Mucosa of gallbladder (tissue), 1 donor: ENCODE measurements around the gene SUPT3H. TPM values are rescaled to one million over a fixed set of nuclear protein-coding genes. Genes with fewer than 3 reads are reported as not detected.
"Not testable (repeated sequence)": the region's sequence is repeated elsewhere in the genome, so short reads cannot be mapped to it uniquely, and the experiment has no call there.

Source experiments
- DNase-seq: peaks from one replicate; pipeline ENCODE4 v3.0.0-alpha.2; 2020; ENCODE audit warnings: low spot score
- total RNA-seq: library from RNA; stranded (reverse); gene quantifications from one replicate; pipeline ENCODE4 v1.2.1, GENCODE V29; 2021
- donor health status: DM: no; HTN: no; CAD: no.

Gene SUPT3H
- total RNA-seq, 1 donor from 2014 or later = 5.1 TPM

DNA sequence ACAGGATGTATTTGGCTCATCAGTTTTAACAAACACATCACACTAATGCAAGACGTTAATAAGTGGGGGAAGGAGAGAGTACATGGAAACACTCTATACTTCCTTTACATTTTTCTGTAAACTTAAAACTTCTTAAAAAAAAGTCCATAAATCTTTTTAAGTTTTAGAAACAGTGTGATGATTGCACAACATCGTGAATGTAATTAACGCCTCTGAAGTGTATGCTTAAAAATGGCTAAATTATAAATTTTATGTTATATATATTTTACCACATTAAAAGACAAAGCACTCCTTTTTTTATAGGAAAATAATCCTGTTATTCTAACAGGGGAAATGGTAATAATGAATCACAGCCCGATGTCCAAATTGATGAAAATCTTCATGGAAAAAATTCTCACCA lies 193.7 kb downstream of the SUPT3H start:
- DNase-seq = no peak

DNA sequence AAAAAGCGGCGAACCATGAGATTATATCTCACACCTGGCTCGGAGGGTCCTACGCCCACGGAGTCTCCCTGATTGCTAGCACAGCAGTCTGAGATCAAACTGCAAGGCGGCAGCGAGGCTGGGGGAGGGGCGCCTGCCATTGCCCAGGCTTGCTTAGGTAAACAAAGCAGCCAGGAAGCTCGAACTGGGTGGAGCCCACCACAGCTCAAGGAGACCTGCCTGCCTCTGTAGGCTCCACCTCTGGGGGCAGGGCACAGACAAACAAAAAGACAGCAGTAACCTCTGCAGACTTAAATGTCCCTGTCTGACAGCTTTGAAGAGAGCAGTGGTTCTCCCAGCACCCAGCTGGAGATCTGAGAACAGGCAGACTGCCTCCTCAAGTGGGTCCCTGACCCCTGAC lies 201.4 kb downstream of the SUPT3H start:
- DNase-seq = not testable (repeated sequence)

DNA sequence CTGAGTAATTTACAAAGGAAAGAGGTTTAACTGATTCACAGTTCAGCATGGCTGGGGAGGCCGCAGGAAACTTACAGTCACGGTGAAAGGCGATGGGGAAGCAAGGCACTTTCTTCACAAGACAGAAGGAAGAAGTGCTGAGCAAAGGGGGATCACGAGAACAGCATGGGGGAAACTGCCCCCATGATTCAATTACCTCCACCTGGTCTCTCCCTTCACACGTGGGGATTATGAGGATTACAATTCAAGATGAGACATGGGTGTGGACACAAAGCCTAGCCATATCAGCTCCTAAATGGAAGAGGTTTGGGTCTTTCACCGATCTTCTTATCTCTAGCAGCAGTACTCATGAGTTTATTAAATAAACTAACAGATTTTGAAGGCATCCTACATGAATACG lies 202.5 kb downstream of the SUPT3H start:
- no peak for DNase-seq

- DNase-seq = no peak
Measured at GRCh38 chr6:45174045-45174444, 203.7 kb downstream of the SUPT3H start.

DNA sequence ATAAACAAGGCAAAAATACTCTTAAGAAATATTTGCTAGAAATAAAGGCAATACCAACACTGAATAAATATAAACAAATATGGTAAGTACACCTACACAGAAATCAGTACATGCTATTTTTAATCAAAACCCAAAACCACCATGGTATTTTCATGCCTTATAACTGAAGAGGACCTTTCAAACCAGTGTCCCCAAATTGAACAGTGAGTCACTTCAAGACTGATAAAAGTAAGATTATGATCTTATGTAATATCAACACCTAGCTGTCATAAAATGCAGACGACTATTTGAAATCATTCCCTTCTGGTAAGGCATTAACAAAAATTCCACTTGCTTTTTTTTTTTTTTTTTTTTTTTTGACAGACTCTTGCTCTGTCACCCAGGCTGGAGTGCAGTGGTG lies 206.4 kb downstream of the SUPT3H start:
- no peak for DNase-seq

GRCh38 chr6:45170309-45170708 lies 207.4 kb downstream of the SUPT3H start:
- no peak for DNase-seq

DNA sequence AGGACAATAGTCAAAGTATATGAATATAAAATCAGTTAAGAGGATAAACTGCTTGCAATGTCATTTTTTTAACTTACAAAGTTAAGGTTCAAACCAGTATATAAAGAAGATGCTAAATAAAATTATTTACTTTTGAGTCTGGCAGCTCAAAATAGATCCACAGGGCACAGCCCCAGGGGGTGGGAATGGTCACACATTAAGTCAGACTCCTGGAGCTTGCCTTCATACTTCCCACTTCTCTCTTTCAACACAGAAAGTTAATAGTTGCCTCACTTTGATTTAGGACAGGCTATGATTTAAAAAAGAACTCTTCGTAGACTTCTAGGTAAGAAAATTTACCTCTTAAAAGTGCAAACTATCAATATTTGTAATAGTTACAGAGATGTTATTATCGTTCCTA lies 207.9 kb downstream of the SUPT3H start:
- no peak for DNase-seq

DNA sequence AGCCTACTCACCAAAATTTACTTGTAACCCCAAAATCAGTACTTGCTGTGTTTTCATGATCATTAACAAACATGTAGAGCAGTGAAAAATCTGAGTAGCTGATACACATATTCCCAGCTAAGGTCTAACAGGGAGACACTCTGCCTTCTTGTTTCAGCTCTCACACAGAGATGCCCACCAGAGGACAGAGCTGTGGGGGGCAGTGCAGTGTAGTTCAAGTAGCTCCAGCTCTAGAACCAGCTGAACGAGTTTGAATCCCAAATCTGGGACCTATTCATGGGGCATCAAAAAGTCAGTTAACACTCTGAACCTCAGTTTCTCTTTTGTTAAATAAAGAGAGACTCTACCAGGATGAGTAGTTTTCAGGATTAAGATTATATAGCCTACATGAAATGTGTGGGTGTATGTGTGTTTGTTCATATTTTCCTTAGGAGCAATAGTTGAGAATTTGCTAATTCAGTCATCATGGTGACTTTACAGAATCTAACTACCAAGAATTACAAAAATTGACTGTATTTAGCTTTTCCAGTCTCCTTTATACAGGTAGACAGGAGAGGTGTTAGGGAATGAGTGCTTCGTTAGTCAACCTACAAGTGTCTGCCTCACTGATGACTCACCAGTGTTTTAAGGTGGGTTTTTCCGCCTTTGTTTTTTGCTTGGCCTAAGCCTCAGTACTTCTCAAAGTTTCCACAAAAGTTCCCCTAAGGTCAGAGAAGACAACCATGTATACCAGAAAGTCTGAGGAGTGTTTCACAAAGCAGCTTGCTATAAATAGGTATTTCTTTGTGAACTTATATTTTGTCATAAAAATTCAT lies 213.6 kb downstream of the SUPT3H start:
- no peak for DNase-seq

DNA sequence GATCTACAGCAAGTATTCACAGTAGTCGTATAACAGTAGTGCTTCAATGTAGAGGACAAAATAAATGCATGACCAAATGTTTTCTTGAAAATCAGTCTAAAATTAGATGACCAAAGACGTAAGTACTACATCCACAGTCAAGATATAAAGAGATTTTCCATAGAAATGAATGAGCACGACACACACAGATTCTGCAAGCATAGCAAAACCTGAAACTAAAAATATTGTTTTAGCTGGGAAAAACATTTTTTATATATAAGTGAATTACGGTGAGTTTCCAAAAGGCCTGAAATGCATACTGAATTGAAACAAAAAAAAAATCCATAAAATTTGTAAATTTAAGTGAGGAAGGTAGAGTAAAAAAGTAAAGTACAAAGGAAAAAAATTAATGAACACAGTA lies 217.4 kb downstream of the SUPT3H start:
- no peak for DNase-seq

DNA sequence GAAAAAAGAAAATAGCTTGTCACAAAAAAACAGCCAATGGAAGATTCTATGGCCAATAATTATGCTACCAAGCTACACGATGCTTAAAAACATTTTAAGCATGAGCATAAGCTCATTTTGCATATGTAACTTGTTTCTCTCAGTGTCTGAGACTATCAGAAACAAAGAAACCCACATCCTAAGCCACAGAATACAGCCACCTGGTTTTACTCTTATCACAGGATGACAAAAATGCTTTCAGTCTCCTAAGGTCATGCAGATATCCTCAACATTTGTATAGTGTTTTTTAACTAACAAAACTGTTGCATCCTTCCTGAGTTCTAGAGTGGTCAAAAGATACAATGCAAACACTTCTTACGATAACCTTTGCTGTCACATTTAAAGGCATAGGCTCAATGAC lies 221.7 kb downstream of the SUPT3H start:
- DNase-seq = no peak

DNA sequence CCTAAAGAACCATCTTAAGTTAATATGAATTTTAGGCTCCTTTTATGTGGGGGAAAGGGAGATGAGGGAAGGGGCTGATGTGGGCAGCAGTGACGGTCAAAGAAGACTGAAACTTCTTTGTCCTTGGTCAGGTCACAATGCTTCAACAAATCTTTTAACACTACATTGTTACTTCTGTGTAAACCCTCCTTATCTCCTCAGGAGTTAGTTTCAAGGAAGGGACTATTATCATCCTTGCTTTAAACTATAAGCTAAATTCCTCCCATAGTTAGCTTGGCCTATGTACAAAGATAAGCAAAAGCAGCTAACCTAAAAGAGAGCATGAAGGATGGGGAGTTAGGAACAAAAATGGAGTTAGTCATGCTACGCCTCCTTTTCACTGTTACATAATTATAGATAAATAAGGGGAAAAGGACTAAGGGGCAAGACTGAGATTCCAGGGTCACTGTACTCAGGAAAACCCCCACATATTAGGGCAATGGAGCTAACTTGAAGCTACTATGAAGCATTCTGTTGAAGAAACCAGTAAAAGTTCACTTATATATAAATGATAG lies 222.3 kb downstream of the SUPT3H start:
- DNase-seq = no peak

DNA sequence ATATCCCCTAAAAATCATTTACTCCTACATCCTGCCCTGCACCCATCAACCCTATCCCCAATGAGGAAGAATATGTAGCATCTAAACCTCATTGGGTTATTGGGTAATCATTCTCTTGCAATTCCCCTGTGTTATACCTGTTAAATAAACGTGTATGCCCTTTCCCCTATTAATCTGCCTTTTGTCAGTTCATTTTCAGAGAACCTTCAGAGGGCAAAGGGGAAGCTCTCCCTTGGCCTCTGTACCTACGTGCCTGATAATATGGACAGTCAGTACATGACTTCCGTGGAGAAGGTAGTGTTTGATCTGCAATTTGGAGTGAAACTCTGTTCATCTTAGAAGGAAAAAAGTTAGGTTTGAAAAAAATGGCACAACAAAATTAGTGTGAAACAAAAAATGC lies 223.1 kb downstream of the SUPT3H start:
- no peak for DNase-seq

DNA sequence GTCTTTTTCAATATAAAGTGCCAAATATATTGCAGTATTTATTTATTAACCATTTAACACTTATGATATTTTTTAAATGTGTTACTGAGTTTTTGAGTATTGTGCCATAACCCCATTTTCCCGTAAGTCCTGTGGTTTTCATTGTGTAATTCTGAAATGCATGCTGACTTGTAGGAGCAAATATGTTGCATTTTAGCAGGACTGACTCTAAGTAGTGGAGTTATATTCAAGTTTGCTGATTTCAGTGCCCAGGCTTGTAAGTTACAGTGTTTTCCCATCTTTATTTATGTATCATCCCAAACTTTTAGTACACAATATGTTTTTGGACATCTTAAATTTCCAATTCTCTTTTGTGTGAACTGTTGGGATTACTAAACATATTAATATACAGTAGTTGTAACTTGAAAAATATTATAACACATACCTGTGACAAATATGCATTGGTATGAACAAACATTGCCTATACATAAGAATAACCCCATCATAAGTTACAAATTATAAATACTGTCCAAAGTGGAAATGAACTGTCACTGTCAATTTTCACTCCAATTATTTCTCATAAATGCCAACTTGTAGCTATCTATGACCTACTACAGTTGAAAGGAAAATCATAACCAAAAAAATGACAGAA lies 228.9 kb downstream of the SUPT3H start:
- no peak for DNase-seq

- DNase-seq = no peak
Measured at GRCh38 chr6:45148278-45148677, 229.5 kb downstream of the SUPT3H start.

GRCh38 chr6:45145658-45146057 lies 232.1 kb downstream of the SUPT3H start:
- not testable (repeated sequence) for DNase-seq

DNA sequence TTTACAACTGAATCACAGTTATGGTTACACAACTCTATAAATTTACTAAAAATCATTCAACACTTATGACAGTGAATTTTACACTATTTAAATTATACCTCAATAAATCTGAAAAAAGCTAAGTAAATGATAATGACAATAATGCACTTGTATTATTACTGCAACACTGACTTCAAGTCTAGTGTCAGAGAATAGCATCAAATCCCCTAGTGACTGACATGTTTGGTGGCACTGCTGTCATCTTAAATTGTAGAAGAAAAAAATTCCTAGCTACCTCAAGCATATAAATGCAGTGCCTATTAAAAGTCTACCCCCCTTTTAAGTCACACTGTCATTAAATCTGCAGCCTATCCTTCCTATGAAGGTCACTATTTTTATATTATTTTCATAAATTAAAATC lies 239.0 kb downstream of the SUPT3H start:
- no peak for DNase-seq

DNA sequence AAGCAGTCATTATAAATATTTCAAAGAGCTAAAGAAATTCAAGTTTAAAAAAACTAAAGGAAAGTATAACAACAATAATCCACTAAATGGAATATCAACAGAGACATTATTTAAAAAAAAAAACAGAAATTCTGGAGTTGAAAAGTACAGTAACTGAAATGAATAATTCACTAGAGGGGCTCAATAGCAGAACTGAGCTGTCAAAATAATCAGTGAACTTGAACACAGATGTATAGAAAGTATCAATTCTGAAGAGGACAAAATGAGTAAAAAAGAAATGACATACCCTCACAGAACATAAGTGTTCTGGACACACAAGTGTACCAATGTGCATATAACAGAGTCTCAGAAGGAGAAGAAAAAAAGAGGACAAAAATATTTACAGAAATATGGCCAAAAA lies 241.2 kb downstream of the SUPT3H start:
- no peak for DNase-seq

DNA sequence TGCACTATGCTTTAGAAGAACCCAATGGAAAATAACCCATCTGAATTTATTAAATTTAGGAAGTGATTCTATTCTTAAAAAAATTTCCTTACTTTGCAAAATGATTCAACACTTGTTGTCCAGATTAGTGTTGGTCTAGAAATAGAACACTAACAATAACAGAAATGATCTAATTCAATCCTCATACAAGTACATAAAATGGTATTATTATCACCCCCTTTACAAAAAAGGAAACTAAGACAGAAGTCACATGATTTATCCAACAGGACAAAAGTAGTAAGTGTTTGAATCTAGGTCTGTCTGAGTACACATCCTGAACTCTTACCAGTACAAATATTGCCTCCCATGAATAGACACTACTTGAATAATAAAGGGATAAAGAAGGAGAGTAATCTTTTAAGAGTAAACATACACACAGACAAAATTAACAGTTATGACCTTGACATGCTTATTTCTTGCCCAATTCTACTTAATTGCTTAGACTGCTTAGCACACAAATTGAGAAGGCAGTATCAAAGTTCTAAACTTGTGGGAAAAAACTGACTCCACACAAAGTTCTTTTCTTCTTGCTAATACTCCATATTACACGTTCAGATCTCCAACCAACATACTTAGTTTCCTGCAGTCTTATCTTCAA lies 245.0 kb downstream of the SUPT3H start:
- no peak for DNase-seq

DNA sequence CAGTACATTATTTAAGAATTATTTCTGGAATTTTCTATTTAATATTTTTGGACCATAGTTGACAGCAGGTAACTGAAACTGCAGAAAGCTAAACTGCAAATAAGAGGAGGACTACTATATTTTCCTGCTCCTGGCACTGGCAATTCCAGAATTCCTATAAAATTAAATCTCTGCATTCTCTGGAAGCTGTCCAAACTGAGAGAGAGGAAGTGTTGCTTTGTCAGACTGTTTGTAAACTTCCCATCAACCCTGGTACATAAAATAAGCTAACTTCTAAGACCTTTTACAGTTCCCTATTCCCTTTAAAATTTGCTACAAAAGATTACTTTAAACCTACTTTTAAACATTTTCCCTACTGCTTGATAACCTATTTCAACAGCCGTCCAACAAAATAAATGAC lies 245.7 kb downstream of the SUPT3H start:
- DNase-seq = no peak

GRCh38 chr6:45129051-45129450 lies 248.7 kb downstream of the SUPT3H start:
- no peak for DNase-seq

DNA sequence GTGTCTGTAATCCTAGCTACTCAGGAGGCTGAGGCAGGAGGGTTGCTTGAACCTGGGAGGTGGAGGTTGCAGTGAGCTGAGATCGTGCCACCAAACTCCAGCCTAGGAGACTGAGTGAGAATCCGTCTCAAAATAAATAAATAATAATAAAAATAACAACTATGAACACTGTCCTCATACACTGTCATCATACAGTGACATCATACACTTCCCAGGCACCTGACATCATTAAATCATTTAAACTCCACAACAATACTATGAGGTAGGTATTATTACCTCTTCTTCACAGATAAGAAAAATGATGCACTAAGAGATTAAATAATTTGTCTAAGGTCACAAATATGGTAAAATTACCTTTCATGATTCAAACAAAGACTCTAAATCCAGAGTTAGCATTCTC lies 250.5 kb downstream of the SUPT3H start:
- no peak for DNase-seq

GRCh38 chr6:45126033-45126432 lies 251.7 kb downstream of the SUPT3H start:
- no peak for DNase-seq

DNA sequence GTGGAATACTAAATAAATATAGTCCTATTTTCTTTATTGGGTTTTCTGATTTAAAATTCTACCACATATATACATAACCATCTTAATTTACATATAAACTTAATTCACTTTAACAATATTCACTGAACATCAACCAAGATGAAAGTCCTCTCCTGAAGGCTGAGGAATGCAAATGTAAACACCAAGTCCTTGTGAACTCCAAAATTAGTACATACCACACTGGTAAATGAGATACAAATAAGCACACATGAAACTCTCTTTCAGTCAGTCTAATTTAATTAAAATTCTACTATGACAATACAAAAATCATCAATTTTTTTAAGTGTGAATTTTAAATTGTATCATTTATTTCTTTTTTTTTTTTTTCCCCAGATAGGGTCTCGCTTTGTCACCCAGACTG lies 254.7 kb downstream of the SUPT3H start:
- DNase-seq = no peak
